ENCODE measurements around the gene MBNL1.
A peak's percentile ranks its signal among the peaks of the same experiment; 100 is the strongest.

Gene MBNL1

GRCh38 chr3:152457500-152458375 lies 189.0 kb downstream of the MBNL1 start:
- DNase-seq: no peak

- DNase-seq: peak; percentile 58
Measured at GRCh38 chr3:152458376-152459117, 189.8 kb downstream of the MBNL1 start.

GRCh38 chr3:152459118-152459515 lies 190.4 kb downstream of the MBNL1 start:
- no peak for DNase-seq

DNA sequence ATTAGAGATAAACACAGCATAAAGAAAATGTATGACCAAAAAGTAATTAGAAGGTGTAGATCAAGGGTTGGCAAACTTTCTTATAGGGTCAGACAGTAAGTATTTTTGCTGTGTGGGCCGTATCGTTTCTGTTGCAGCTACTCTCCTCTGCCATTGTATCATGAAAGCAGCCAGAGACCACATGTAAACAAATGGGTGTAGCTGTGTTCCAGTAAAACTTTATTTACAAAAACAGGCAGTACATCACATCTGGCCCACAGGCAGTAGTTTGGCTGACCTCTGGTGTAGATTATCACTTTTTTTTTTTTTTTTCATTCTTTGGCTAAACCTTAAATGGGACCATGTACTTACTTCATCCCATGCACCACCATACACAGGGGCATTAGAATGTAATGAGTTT lies 190.8 kb downstream of the MBNL1 start:
- no peak for DNase-seq

GRCh38 chr3:152460936-152461335 lies 192.2 kb downstream of the MBNL1 start:
- DNase-seq: no peak

DNA sequence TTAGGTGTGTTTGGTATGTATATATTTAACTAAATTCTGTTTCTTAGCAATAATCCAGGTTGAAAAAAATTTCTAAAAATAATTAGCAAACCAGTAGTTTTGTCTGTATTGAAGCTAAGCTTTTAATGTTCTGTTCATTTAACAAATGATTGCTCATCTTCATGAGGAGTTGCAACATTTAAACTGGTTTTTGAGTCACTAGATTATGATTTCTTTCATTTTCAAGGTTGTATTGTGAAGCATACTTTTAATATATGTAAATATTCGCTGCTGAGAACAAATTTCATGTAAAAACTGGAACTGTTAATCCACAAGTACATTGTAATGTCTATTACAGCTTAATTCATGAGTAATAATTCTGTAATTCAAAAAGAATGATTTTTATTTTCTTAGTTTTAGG lies 192.7 kb downstream of the MBNL1 start:
- no peak for DNase-seq

DNA sequence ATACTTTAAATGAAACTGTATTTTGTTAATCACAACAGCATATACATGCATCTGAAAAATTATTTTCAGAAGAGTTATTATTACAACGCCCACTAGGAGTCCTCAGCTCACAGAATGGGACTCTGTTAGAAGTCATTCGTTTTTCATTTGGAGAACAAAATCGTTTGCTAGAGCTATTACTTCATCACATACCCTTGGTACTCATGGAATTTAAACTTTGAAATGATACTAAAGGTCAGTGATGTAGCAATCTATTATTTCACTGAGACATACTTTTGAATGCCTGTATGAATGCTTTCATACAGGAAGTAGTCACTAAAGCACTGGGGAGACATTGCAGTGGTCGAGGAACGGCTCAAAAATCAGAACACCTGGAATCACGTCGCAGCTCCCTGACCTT lies 198.1 kb downstream of the MBNL1 start:
- peak; percentile 60 for DNase-seq

DNA sequence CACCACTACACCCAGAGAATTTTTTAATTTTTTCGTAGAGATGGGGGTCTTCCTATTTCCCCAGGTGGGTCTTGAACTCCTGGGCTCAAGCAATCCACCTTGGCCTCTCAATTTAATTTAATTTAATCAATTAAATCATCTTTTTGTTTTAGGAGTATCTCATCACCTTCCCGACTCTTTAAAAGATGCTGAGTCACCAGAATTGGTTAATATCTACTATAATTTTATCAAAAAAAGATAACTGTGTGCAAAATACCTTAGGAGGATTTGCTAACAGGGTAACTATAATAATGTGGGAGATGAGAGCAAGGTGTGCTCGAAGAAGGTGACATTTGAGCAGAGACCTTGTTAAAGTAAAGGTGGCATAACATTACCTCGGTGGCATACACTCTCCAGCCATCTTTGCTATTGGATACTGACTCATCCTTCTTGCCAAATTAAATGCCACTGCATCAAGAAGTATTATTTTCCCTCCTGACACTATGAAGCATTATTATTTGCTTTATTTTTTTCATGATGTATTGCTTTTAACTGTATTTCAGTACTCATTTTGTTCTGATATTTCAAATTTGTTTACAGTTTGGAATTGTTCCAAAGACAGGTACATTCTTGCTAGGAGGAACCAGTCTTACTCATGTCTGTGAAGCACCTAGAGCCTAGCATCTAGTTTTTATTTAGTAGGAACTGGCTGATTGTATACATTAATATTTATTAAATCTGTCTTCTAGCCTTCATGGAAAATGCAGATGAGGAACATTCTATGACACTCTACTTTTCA lies 200.7 kb downstream of the MBNL1 start:
- DNase-seq: no peak

- DNase-seq: no peak
Measured at GRCh38 chr3:152470095-152470494, 201.4 kb downstream of the MBNL1 start.

GRCh38 chr3:152470893-152471292 lies 202.2 kb downstream of the MBNL1 start:
- no peak for DNase-seq

DNA sequence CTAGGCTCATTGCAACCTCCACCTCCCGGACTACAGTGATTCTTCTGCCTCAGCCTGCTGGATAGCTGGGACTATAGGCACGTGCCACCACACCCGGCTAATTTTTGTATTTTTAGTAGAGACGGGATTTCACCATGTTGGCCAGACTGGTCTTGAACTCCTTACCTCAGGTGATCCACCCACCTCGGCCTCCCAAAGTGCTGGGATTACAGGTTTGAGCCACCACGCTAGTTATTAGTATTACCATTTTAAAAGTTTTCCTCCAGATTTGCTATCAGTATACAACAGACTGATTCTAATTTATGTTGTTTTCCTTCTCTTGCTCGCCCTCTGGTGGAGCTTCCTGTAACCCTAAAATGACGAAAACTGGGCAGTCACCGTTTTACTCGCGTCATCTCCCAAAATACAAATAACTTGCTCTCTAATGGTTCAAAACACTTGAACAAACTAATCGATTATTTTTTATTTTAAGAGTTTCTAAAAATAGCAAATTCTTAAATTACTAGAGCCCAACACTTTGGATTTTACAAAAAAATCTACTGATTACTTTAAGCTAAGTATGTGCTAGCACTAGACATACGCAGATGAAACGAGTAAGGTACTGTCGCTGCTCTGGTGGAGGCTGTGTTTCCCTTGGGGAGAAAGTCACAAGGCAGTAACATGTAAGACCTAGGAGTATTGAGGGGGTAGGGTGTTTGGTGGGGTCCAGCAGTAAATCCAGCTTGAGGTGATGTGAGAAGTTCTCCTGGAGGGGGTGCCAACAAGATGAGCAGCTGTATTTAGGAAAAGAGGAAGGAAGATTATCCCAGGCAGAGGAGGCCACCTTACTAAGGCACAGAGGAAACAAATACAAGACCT lies 203.3 kb downstream of the MBNL1 start:
- peak; percentile 85 for DNase-seq

DNA sequence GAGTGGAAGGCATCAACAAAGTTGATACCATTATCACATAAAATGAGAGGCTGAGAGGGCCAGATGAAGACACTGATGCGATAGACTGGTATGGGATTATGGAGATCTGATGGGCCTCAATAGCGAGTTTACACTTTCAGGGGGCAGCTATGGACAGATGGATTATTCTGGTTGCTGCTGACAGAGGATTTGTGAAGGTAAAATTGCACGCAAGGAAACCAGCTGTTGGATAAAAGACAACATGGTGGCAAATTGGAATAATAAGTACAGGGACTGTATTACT lies 203.9 kb downstream of the MBNL1 start:
- no peak for DNase-seq

GRCh38 chr3:152474585-152474984 lies 205.9 kb downstream of the MBNL1 start:
- DNase-seq: peak; percentile 69

- no peak for DNase-seq
Measured at GRCh38 chr3:152477422-152477821, 208.7 kb downstream of the MBNL1 start.

GRCh38 chr3:152480282-152480953 lies 211.7 kb downstream of the MBNL1 start:
- no peak for DNase-seq

- no peak for DNase-seq
Measured at GRCh38 chr3:152486364-152486763, 217.6 kb downstream of the MBNL1 start.

GRCh38 chr3:152488449-152488848 lies 219.7 kb downstream of the MBNL1 start:
- no peak for DNase-seq

DNA sequence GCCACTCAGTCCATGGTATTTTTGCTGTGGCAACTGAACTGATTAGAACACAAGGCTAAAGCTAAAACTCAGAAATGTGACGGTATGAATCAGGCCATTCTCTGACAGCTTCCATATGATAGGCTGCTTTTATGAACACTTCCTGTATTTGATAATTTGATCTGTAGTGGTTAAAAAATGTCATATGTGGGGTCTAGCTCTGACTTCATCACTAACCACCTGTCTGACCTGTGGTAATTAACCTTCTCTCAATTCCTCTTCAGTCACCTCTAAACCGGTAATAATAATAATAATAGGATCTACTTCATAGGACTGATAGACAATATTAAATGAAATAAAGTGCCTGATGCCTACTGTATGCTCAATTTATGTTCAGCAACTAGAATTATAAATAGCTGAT lies 223.2 kb downstream of the MBNL1 start:
- no peak for DNase-seq

DNA sequence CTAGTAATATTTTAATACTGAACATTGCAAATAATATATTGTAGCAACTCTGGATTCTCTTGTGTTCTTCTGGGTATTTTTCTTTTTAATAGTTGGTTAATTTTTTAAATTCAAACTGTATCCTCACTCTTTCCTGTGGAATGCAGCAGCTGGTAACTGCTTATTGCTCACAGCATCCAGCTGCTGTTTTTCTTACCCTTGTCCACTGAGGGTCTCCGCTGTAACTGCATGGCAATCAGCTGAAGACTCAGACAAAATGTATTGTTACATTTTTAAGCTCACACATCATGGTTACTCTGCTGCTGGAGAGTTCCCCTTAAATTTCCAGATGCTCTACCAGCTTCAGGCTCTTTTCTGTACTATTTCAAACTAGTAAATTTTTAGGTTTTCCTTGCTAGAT lies 227.6 kb downstream of the MBNL1 start:
- no peak for DNase-seq

DNA sequence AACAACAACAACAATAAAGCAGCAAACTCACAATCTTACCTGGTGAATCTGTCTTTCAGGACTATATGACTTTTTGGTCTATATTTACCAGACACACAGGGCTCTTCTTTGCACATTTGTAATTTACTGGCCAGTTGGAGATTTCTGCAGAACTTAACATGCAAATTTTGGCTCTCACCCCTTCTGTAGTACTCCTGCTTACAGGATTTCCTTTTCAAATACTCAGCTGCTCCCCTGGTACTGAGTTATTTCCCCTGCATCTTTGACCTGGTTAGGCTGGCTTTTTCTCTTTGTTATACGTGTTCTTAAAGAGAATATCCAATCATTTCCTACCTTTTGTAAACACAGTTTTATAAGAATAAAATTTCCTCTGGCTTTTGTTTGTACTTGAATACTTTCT lies 228.0 kb downstream of the MBNL1 start:
- no peak for DNase-seq

DNA sequence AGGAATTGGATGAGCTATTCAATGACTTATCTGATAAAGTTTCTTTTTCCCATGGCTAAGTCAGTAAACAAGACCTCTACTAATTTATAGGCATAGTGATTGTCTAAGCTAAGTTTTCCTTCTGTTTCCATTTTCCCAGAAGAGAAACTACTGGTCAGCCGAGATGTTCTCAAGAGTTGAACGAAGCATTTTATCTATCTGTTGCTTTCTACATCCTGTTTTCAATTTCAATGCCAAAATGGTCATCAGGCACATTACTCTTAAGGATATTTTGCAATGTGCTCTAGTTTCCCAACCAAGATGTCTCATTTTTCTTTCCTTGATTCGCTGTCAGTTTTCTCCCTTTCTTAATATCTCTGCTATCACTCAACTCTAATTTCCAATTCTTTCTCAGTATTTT lies 228.7 kb downstream of the MBNL1 start:
- DNase-seq: no peak

DNA sequence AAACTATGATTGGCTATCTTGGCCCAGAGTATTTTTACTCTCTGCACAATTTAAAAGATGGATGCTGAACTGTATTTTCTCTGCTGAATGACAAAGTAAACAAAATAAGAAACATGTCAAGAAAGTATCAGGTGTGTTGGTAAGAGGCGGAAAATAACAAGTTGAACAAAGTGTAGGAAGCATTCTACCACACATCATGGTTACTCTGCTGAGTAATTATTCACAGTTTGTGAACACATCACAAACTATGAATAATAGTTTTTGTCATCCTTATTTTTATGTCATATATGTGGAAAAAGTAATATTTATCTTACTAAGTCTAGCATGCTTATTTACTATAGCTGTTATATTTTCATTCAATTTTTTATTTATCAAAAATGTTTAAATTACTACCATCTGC lies 229.2 kb downstream of the MBNL1 start:
- DNase-seq: no peak

All from hematopoietic multipotent progenitor cell treated with erythropoietin and hydrocortisone succinate and interleukin-3 and kit ligand, for 8 days (in vitro differentiated cells).